ENCODE results near the gene APOBEC2.

Gene APOBEC2

GRCh38 chr6:41055149-41055548 lies 2.1 kb downstream of the APOBEC2 start:
- no peak overlapping the region for H3K4me3 ChIP-seq (ENCODE audit: low read depth, low read length)
- no peak for DNase-seq (ENCODE audit: low read depth)

DNA sequence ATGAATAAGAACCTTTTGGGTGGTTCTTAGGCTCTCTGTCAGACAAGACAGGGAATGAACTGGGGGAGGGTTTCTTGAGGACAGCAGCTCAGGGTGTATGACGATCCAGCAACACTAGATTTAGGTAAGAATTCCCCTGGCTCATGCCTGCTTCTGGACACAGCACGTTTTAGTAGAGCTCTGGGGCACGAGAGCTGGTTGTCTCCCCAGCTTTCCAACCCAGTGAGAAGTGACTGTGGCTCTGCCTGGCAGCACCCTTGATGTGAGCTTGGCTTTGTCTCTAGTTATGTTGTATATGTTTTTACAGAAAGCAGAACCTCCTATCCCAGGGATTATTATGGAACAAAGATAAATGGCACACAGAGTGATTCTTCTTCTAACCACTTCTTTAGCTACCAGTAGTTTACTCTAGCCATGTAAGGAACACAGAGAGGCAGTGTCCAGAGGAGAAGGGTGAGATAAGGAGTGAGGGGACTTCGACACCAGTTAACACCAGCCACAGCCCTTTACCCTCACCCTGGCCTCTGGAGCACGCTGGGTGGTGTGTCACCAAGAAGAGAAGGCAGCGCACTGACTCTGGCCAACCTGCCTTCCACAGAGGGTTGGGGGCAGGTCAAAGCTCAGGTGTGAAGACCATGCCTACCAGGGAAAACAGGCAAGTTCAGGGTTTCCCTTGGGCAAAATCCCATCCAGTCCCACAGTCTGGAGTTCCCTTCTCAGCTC lies 3.9 kb downstream of the APOBEC2 start:
- no peak overlapping the region for H3K4me3 ChIP-seq (ENCODE audit: low read depth, low read length)
- no peak for DNase-seq (ENCODE audit: low read depth)

DNA sequence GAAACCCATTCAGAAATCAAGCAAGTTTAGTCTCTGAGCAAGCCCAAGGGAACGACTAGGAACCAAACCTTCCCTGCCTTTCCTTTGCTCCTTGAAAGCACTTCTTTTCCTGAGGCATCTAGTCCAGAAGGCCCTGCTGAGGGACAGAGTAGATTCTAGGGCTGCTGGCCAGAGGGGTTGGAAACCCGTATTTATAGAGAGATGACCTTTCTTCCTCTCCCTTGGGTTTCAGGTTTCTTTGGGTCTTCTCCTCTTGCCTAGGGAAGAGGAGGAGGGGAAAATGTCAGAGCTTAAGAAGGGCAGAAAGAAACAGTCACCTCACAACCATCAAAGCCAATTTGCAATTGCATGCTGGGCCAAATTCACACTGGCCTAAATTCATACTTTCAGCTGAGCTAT lies 5.8 kb downstream of the APOBEC2 start:
- DNase-seq (ENCODE audit: low read depth): no peak
- H3K4me3 ChIP-seq (ENCODE audit: low read depth, low read length): no peak overlapping the region

DNA sequence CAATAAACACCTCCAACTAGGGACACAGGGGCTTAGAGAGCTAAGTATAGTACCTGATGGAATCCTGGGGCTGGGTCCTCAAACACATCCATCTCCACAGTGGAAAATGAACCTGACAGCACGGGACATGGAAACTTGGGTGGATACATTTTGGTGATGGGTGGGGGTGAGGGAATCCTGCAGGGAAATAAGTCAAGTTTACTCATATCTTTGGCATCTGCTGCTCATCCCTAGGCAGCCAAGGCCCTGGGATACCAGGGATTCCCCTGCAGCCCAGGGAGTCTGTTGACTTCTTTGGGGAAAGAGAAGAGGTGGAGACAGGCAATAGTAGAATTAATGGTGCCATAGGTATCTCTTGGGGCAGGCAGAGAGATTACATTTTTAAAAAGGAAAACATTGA lies 6.6 kb downstream of the APOBEC2 start:
- H3K4me3 ChIP-seq (ENCODE audit: low read depth, low read length): no peak overlapping the region
- DNase-seq (ENCODE audit: low read depth): no peak

GRCh38 chr6:41061196-41061726 lies 8.3 kb downstream of the APOBEC2 start:
- DNase-seq (ENCODE audit: low read depth): no peak
- H3K4me3 ChIP-seq (ENCODE audit: low read depth, low read length): no peak overlapping the region

GRCh38 chr6:41062056-41062455 lies 9.1 kb downstream of the APOBEC2 start:
- DNase-seq (ENCODE audit: low read depth): no peak
- H3K4me3 ChIP-seq (ENCODE audit: low read depth, low read length): no peak overlapping the region

DNA sequence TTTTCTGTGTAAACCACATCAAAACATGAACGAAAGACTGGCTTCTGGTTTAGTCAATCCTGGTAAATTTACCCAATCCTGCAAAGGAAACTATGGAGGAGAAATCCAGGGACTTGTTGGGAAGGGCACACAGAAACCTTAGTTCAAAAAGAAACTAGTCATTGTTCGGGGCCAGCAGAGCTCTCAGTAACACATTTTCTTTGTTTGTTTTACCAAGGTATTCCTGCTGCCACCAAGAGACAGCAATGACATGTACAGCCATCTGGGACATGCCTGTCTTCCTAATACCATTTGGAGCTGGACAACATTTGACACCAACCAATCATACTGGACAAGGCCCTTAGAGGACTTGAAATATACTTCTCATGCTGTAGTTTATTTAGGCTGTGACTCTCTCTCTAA lies 10.9 kb downstream of the APOBEC2 start:
- no peak for DNase-seq (ENCODE audit: low read depth)
- no peak overlapping the region for H3K4me3 ChIP-seq (ENCODE audit: low read depth, low read length)

DNA sequence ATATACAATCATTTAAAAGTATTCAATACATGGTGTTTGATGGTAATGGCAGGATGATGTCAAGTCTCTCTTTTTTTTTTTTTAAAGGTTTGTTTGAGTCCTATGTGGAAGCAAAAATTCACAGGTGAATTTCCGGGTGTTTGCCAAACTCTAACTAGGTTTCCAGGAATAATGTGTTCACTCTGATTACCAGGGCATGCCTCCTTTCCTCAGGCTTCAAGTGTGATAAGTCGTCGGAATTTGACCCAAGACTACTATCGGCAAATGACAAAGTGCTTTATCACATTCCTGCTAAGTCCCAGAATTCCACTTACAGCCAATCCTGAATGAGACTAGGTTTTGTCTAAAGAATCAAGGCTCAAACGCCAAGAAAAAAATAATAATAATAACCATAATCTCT lies 11.8 kb downstream of the APOBEC2 start:
- no peak overlapping the region for H3K4me3 ChIP-seq (ENCODE audit: low read depth, low read length)
- DNase-seq (ENCODE audit: low read depth): no peak

DNA sequence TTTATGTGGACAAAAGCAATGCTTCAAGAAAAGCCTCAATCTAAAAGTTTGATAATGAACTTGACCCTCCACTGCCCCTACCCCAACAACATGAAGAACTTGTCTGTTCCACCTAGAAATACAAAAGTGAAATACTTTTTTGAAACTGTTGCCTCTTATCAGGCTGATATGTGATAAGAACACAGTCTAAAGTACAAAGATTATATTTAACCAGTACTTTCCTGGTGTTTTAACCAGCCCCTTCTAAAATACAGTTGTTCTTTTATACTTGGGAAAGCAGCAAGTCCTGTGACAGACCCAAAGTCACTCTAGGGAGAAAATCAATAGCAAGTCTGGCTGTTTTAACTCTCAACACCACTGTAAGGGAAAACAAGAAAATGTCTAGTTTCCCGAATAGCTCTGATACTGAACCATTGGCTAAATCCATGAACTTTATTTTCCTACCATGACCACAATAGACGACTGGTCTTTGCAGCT lies 12.6 kb downstream of the APOBEC2 start:
- H3K4me3 ChIP-seq (ENCODE audit: low read depth, low read length): no peak overlapping the region
- DNase-seq (ENCODE audit: low read depth): no peak

- peak; percentile 45 for DNase-seq (ENCODE audit: low read depth)
- H3K4me3 ChIP-seq (ENCODE audit: low read depth, low read length): no peak overlapping the region
Measured at GRCh38 chr6:41066867-41067304, 13.9 kb downstream of the APOBEC2 start.

DNA sequence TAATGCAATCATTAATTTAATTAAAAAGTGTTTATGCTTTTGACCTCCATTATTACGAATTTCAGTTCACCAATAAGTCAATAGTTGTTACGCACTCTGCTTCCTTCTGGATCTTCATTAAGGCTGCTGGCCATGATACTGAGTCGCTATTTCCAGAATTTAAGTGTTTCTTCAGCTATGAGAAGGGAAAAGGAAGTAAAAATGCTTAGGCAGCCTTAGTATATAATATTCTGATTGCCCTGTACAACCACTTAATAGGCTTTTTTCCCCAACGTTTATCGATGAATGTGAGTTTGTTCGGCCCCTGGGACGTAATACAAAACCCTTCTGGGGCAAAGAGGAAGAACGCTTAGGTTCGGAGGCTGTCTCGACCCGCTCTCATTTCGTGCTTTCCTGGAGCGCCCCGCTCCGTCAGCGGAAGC lies 18.5 kb downstream of the APOBEC2 start:
- DNase-seq (ENCODE audit: low read depth): no peak
- peak overlapping the region; percentile 99 for H3K4me3 ChIP-seq (ENCODE audit: low read depth, low read length)

- H3K4me3 ChIP-seq (ENCODE audit: low read depth, low read length): peak within 1 kb of the TSS; percentile 99
- peak; percentile 97 for DNase-seq (ENCODE audit: low read depth)
Measured at GRCh38 chr6:41071923-41072835, 19.2 kb downstream of the APOBEC2 start, which contains the start of gene OARD1. Gene OARD1, minus strand, starts transcription at chr6:41072356. Its CDS starts 722 bp downstream, at chr6:41071634.

DNA sequence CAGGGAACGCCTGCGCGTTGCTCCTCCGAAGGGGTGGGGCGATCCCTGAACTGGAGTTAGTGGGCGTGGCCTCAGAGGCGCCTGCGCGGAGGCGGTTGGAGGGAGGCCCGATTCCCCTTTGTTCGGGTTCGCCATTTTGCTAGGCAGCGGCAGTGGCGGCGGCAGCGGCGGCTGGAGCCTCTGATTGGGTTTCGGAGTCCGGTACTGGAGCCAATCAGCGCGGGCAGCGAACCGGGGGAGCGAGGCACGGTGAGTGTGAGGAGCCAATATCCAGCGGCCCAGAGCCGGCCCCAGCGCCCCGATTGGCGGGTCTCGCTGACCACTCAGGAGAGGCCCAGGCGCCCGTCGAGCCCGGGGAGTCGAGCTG lies 19.8 kb downstream of the APOBEC2 start, which contains the start of gene NFYA:
NFYA (plus strand) TSS at position 139 of the 367 bp plus-strand sequence. CDS start 6,116 bp downstream, outside the sequence.
- DNase-seq (ENCODE audit: low read depth): peak; percentile 96
- H3K4me3 ChIP-seq (ENCODE audit: low read depth, low read length): peak within 1 kb of the TSS; percentile 99

DNA sequence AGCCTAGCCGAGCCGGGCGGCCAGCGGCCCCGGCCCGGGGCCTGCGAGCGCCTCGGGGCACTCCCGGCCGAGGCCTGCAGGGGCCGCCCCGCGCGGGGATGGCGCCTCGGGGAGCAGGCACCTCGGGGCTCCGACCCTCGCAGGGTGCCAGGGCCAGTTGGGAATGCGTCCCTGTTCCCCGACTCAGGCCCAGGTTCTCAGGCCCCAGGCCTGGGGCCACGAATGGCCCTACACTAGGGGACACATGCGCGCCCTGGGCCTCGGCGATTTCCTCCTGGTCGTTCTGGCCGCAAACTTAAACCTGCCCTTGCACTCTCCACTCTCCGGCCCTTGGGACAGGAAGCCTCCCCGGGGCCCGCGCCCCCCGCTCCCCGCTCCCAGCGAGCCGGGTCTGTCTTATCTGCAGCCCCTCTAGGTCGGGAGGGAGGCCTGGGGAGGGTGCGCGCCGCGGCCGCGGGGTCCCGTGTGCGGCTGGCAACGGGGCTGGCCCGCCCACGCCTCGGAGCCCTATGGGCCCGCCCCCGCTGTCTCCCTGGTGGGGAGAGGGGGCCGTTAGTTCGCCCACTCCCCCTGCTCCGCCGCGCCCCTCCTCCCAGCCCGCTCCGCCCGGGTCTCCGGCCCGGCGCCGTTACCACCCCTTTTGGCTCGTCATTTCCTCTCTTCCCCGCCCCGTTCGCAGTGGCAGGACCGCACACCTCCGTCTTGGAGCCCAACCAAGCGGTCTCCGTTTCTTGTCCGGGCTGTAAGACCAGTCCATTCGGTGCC lies 20.4 kb downstream of the APOBEC2 start:
- peak overlapping the region; percentile 99 for H3K4me3 ChIP-seq (ENCODE audit: low read depth, low read length)
- DNase-seq (ENCODE audit: low read depth): peak; percentile 25

DNA sequence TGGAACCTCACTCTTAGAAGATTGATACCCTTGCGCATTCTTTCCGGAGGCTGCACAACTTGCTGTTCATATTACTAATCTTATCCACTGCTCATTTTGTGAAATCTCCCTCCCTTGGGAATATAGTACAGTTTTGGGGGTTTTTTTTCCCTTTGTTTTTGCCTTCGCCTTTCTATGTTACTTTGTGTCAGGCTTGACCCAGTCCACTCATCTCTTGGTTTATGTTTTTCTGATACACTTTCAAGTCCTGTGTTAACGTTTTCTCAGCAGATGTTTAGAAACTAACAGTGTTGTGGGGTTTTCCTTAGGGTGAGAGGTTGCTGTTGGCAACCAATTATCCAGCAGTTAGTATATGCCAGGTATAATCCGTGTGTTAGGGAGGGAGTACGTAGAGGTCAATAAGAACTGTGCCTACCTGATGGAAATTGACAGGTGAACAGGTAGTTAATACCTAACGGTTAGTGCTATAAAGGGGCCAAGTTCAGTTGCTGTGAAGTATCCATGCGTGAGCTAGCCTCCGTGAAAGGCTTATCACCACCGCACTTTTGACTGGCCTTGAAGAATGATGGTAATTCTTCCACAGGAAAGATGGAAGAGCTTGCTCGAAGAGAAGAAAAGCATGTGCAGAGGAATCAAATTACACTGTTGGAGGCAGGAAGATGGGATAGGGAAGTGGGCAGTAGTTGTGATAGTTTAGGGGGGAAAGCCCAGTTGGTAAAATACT lies 21.1 kb downstream of the APOBEC2 start:
- no peak for DNase-seq (ENCODE audit: low read depth)

GRCh38 chr6:41074692-41075436 lies 21.9 kb downstream of the APOBEC2 start:
- DNase-seq (ENCODE audit: low read depth): no peak
- peak overlapping the region; percentile 99 for H3K4me3 ChIP-seq (ENCODE audit: low read depth, low read length)

More for the DNA sequence above, 21.1 kb downstream of the APOBEC2 start:
- H3K4me3 ChIP-seq (ENCODE audit: low read depth, low read length): peak overlapping the region; percentile 99

- no peak overlapping the region for H3K4me3 ChIP-seq (ENCODE audit: low read depth, low read length)
- no peak for DNase-seq (ENCODE audit: low read depth)
Measured at GRCh38 chr6:41075651-41076626, 22.9 kb downstream of the APOBEC2 start.
